ENCODE data around the gene ZMYND8. TPM values are rescaled to one million over a fixed set of nuclear protein-coding genes. Genes with fewer than 3 reads are reported as not detected.

ZMYND8 gene
- total RNA-seq, 2 experiments from 2014 or later, result 33.0 to 34.3 TPM

GRCh38 chr20:47160992-47161391 lies 195.5 kb downstream of the ZMYND8 start:
- intact Hi-C loops (cut with DNase I, micrococcal nuclease), result no loop called here
- Histone ChIP-seq H3K36me3 (ENCODE audit: insufficient read depth, low read length) (no peaks in the 10 kb centered on the region), H3K27ac (ENCODE audit: low read depth in 1 of 2, low read length in 2 of 2) (no peak overlapping the region), H3K27me3 (ENCODE audit: control insufficient read depth in 1 of 2, insufficient read depth in 2 of 2, low read length in 2 of 2) (no peaks in the 10 kb centered on the region), H3K9me3 (ENCODE audit: control insufficient read depth in 1 of 2, insufficient read depth in 1 of 2, low read length in 2 of 2) (peaks cover 0 to 12% of the 10 kb centered on the region in 2 experiments), H3K4me3 (ENCODE audit: low read length) (no peak overlapping the region), H3K4me1 (ENCODE audit: insufficient read depth, low read length) (no peaks in the 10 kb centered on the region)
- Mint-ChIP-seq H3K9me3 (no peaks in the 10 kb centered on the region), H3K36me3 (ENCODE audit: low read depth) (no peaks in the 10 kb centered on the region), H3K4me3 (no peak overlapping the region), H3K27ac (no peak overlapping the region), H3K4me1 (ENCODE audit: low read depth) (no peaks in the 10 kb centered on the region), H3K27me3 (peaks cover 13% of the 10 kb centered on the region)
- ChIA-PET CTCF (no interaction called here), POLR2A (no interaction called here)
- ATAC-seq (ENCODE audit: poor library complexity), result no peak
- TF ChIP-seq CTCF (IDR thresholded peaks at IDR 0.05), result no peak
- no peak for DNase-seq

- Histone ChIP-seq H3K4me1 (ENCODE audit: insufficient read depth, low read length) (no peaks in the 10 kb centered on the region), H3K27ac (ENCODE audit: low read depth in 1 of 2, low read length in 2 of 2) (no peak overlapping the region), H3K4me3 (ENCODE audit: low read length) (no peak overlapping the region), H3K36me3 (ENCODE audit: insufficient read depth, low read length) (no peaks in the 10 kb centered on the region), H3K9me3 (ENCODE audit: control insufficient read depth in 1 of 2, insufficient read depth in 1 of 2, low read length in 2 of 2) (peaks cover 0 to 9% of the 10 kb centered on the region in 2 experiments), H3K27me3 (ENCODE audit: control insufficient read depth in 1 of 2, insufficient read depth in 2 of 2, low read length in 2 of 2) (no peaks in the 10 kb centered on the region)
- ChIA-PET POLR2A (no interaction called here), CTCF (no interaction called here)
- Mint-ChIP-seq H3K9me3 (no peaks in the 10 kb centered on the region), H3K4me1 (ENCODE audit: low read depth) (no peaks in the 10 kb centered on the region), H3K36me3 (ENCODE audit: low read depth) (no peaks in the 10 kb centered on the region), H3K4me3 (no peak overlapping the region), H3K27me3 (peaks cover 13% of the 10 kb centered on the region), H3K27ac (no peak overlapping the region)
- no peak for TF ChIP-seq CTCF (IDR thresholded peaks at IDR 0.05)
- intact Hi-C loops (cut with DNase I, micrococcal nuclease), result no loop called here
- ATAC-seq (ENCODE audit: poor library complexity) (no peak), DNase-seq (no peak)
These were observed 196.3 kb downstream of the ZMYND8 start for GRCh38 chr20:47160240-47160639.

Small RNA genes within 50 kb of the gene (microRNA-seq; reads per million reads assigned to microRNA genes)
- gene MIR3616 (ENCODE audit: borderline microRNAs expressed, borderline replicate concordance), result not detected

Other genes with a start within 250 kb of the ZMYND8 start
- gene NCOA3, start 145.2 kb upstream of the ZMYND8 start, total RNA-seq, result 10 to 100 TPM; 59.9 to 65.4 TPM